GM21367 (cell line): ENCODE measurements around the gene POLR1G.
"Not testable (repeated sequence)": the region's sequence is repeated elsewhere in the genome, so short reads cannot be mapped to it uniquely, and the experiment has no call there.

Source experiments
- ATAC-seq: cut with Tn5 transposase; IDR thresholded peaks from one replicate; pipeline ENCODE4 v1.9.1; 2021; ENCODE audit not compliant: unreplicated experiment

Gene POLR1G

GRCh38 chr19:45419895-45420294, 13.5 kb downstream of the POLR1G start:
- ATAC-seq = no peak

GRCh38 chr19:45420356-45420755, 13.9 kb downstream of the POLR1G start:
- no peak for ATAC-seq

- ATAC-seq = no peak
These were observed 14.4 kb downstream of the POLR1G start for GRCh38 chr19:45420871-45421270.

GRCh38 chr19:45421947-45422498, 15.6 kb downstream of the POLR1G start:
- ATAC-seq = no peak

- no peak for ATAC-seq
These were observed 16.7 kb downstream of the POLR1G start for GRCh38 chr19:45423033-45423588.

GRCh38 chr19:45423589-45424190, 17.2 kb downstream of the POLR1G start, which contains the start of gene ERCC1:
Gene ERCC1 (minus strand): TSS chr19:45423917. CDS start chr19:45423374, 543 bp downstream.
- peak; percentile 56 for ATAC-seq

GRCh38 chr19:45424191-45425058, 18.0 kb downstream of the POLR1G start:
- ATAC-seq = no peak

- no peak for ATAC-seq
These were observed 22.2 kb downstream of the POLR1G start for GRCh38 chr19:45428384-45429231.

GRCh38 chr19:45429896-45430295, 23.5 kb downstream of the POLR1G start:
- ATAC-seq = not testable (repeated sequence)

GRCh38 chr19:45431008-45431407, 24.6 kb downstream of the POLR1G start:
- ATAC-seq = not testable (repeated sequence)

GRCh38 chr19:45432543-45432942, 26.1 kb downstream of the POLR1G start:
- ATAC-seq = not testable (repeated sequence)

GRCh38 chr19:45437328-45437727, 30.9 kb downstream of the POLR1G start:
- ATAC-seq = no peak

- no peak for ATAC-seq
These were observed 32.7 kb downstream of the POLR1G start for GRCh38 chr19:45439190-45439568.

- ATAC-seq = peak; percentile 41
These were observed 33.3 kb downstream of the POLR1G start for GRCh38 chr19:45439569-45440258.

GRCh38 chr19:45440259-45440638, 33.8 kb downstream of the POLR1G start:
- ATAC-seq = no peak

GRCh38 chr19:45440873-45441654, 34.6 kb downstream of the POLR1G start:
- ATAC-seq = no peak

GRCh38 chr19:45442408-45442777, 35.9 kb downstream of the POLR1G start:
- ATAC-seq = no peak

GRCh38 chr19:45442778-45443461, 36.5 kb downstream of the POLR1G start:
- ATAC-seq = no peak
